ENCODE data around the gene SNRPA1. TPM values are rescaled to one million over a fixed set of nuclear protein-coding genes. Genes with fewer than 3 reads are reported as not detected.
A peak's percentile ranks its signal among the peaks of the same experiment; 100 is the strongest.

The SNRPA1 gene
- total and polyA plus RNA-seq, 2 of the 13 experiments (the other 11 are each of a cell fraction or from before 2014, with no cell fraction given): 41.2 to 108 TPM

GRCh38 chr15:101244889-101245668, 50.0 kb downstream of the SNRPA1 start:
- no peak for FAIRE-seq
- peak overlapping the region; percentile 55 for H3K4me2 ChIP-seq (ENCODE audit: low read depth, low read length)
- POLR2A ChIA-PET: interaction anchor here (1.3 to 1.7 kb wide), 2 partner anchors 10 to 283 kb away, joined by 3 to 4 read pairs; no protein-coding TSS in a partner anchor
- peaks cover 89% of the 10 kb centered on the region for H3K79me2 ChIP-seq (ENCODE audit: insufficient read depth, low read length)
- peak overlapping the region; percentile 30 for H3K27ac ChIP-seq (ENCODE audit: extremely low read length, insufficient read depth, low read length)
- in situ Hi-C loops (cut with HindIII; ENCODE audit: extremely low pct_ligation_motif_present, low pct_unique_long_range_greater_than_20kb) (no loop called here), intact Hi-C loops (cut with micrococcal nuclease; ENCODE audit: unreplicated experiment) (no loop called here)
- 93% methylated on average over 14 of the region's 14 CpGs for WGBS (ENCODE audit: low lambda C conversion rate)
- TF ChIP-seq TBP (CRISPR knock-in tag; IDR thresholded peaks at IDR 0.05): no peak
- peak; percentile 19; the same call in 1 of the 2 replicates for TF ChIP-seq ZBTB33 (CRISPR knock-in tag; IDR thresholded peaks at IDR 0.05)
- CTCF ChIA-PET (ENCODE audit: low intra/inter-chr PET ratio, low total read pairs): no interaction called here
- peaks cover 0 to 7% of the 10 kb centered on the region in 2 experiments; a peak in 2 of 5 replicates for H3K36me3 ChIP-seq (replicated peaks in 1 of 2; ENCODE audit: control insufficient read depth in 1 of 2, insufficient read depth in 2 of 2, low read length in 2 of 2)
- ATAC-seq: peak; percentile 42
- no TSS peak for BruUV-seq (replicated peaks)
- H3K9me3 ChIP-seq (ENCODE audit: low read length): no peaks in the 10 kb centered on the region
- H3K4me1 ChIP-seq (ENCODE audit: insufficient read depth, low read length): peaks cover 82% of the 10 kb centered on the region
- H2AFZ ChIP-seq (ENCODE audit: low read length): no peak overlapping the region
- no peak overlapping the region for H3K9ac ChIP-seq (ENCODE audit: insufficient read depth, low read depth, low read length)
- no peak overlapping the region; a peak in 1 of 6 replicates for H3K4me3 ChIP-seq (replicated peaks in 1 of 3; ENCODE audit: insufficient read depth in 1 of 3, low read depth in 2 of 3, low read length in 3 of 3)
- no peaks in the 10 kb centered on the region for H3K27me3 ChIP-seq (ENCODE audit: control insufficient read depth in 1 of 2, insufficient read depth in 2 of 2, low read length in 2 of 2)
- no peak for DNase-seq (ENCODE audit: low spot score)
- peaks cover 29% of the 10 kb centered on the region for H4K20me1 ChIP-seq (ENCODE audit: insufficient read depth, low read length)

GRCh38 chr15:101244036-101244781, 50.8 kb downstream of the SNRPA1 start:
- DNase-seq (ENCODE audit: low spot score) (peak; percentile 63), ATAC-seq (peak; percentile 72), FAIRE-seq (peak; percentile 26)
- peaks cover 27% of the 10 kb centered on the region for H4K20me1 ChIP-seq (ENCODE audit: insufficient read depth, low read length)
- H3K9me3 ChIP-seq (ENCODE audit: low read length): no peaks in the 10 kb centered on the region
- no peaks in the 10 kb centered on the region for H3K27me3 ChIP-seq (ENCODE audit: control insufficient read depth in 1 of 2, insufficient read depth in 2 of 2, low read length in 2 of 2)
- WGBS (ENCODE audit: low lambda C conversion rate): 52% methylated on average over 7 of the region's 7 CpGs
- peak overlapping the region; percentile 36 for H3K27ac ChIP-seq (ENCODE audit: extremely low read length, insufficient read depth, low read length)
- H3K4me1 ChIP-seq (ENCODE audit: insufficient read depth, low read length): peaks cover 84% of the 10 kb centered on the region
- ChIA-PET CTCF (ENCODE audit: low intra/inter-chr PET ratio, low total read pairs) (no interaction called here), POLR2A (interaction anchor here (1.0 to 1.7 kb wide), 3 partner anchors 11 to 284 kb away, joined by 3 to 4 read pairs (median 3); no protein-coding TSS in a partner anchor)
- peak overlapping the region; percentile 55 for H3K4me2 ChIP-seq (ENCODE audit: low read depth, low read length)
- 0 out of 6 replicates have a peak overlapping the region, but pooled peaks of 1 of the 3 experiments have one; percentile 5 for H3K4me3 ChIP-seq (replicated peaks in 1 of 3; ENCODE audit: insufficient read depth in 1 of 3, low read depth in 2 of 3, low read length in 3 of 3)
- in situ Hi-C loops (cut with HindIII; ENCODE audit: extremely low pct_ligation_motif_present, low pct_unique_long_range_greater_than_20kb): no loop called here
- H2AFZ ChIP-seq (ENCODE audit: low read length): no peak overlapping the region
- intact Hi-C loops (cut with micrococcal nuclease; ENCODE audit: unreplicated experiment): no loop called here
- H3K79me2 ChIP-seq (ENCODE audit: insufficient read depth, low read length): peaks cover 91% of the 10 kb centered on the region
- BruUV-seq (replicated peaks): no TSS peak
- H3K9ac ChIP-seq (ENCODE audit: insufficient read depth, low read depth, low read length): no peak overlapping the region
- peaks cover 0 to 7% of the 10 kb centered on the region in 2 experiments; a peak in 2 of 5 replicates for H3K36me3 ChIP-seq (replicated peaks in 1 of 2; ENCODE audit: control insufficient read depth in 1 of 2, insufficient read depth in 2 of 2, low read length in 2 of 2)
- 0 out of 2 replicates have a peak, but pooled peaks have one; percentile 22 for TF ChIP-seq ARID5B (CRISPR knock-in tag; IDR thresholded peaks at IDR 0.05)
- no peak for TF ChIP-seq ZNF615 (CRISPR knock-in tag; IDR thresholded peaks at IDR 0.05; ENCODE audit: borderline replicate concordance)
- TF ChIP-seq RARA (CRISPR knock-in tag; IDR thresholded peaks at IDR 0.05): no peak
- TF ChIP-seq ZBTB33 (CRISPR knock-in tag; IDR thresholded peaks at IDR 0.05): peak; percentile 57; the same call in 1 of the 2 replicates
- TF ChIP-seq GATAD2A (CRISPR knock-in tag; IDR thresholded peaks at IDR 0.05): 0 out of 2 replicates have a peak, but pooled peaks have one; percentile 12

Data from HepG2 (cell line).